Measurements from ENCODE around the gene RNF103. TPM values are rescaled to one million over a fixed set of nuclear protein-coding genes. Genes with fewer than 3 reads are reported as not detected.

Gene RNF103
- total and polyA plus RNA-seq, 2 donors (not counting 3 experiments of a cell fraction or from before 2014, with no cell fraction given): 15.6 to 24.2 TPM

DNA sequence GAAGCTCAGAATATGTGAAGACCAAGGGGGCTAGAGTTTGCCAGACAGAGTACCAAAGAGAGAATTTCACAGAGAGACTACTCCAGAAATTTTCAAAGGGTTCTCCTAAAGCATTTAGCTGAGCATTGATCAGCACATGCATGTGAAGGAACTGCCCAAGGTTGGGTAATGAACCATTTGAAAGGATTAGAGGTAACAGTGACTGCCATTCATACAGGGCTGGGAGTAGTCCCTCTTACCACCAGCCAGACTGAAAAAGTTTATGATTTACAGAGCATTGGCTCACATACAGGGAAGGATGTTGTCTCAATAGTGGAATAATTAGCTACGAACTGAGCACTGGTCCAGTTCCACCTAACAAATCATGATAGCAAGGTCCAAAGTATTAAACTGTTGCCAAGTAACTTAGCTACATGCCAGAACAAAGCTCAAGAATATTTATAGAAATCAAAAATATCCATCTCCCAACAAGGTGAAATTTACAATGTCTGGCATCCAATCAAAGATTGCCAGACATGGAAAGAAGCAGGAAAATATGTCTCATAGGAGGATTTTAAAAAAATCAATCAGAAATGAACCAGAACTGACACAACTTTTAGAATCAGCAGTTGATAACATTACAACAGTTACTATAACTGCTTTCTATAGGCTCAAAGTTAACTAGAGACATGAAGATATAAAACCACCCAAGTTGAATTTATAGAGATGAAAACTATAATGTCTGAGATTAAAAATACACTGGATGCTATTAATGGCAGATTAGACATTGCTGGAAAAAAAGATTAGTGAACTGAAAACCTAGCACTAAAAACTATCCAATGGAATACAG lies 25.7 kb upstream of the RNF103 start:
- Histone ChIP-seq H3K9me1 (replicated peaks; ENCODE audit: control insufficient read depth, extremely low read depth, insufficient read depth, low read length) (no peaks in the 10 kb centered on the region), H3K9ac (replicated peaks; ENCODE audit: extremely low read depth, insufficient read depth, low read length) (no peak overlapping the region), H2AFZ (ENCODE audit: low read depth, low read length) (no peak overlapping the region), H3K36me3 (ENCODE audit: control insufficient read depth in 2 of 2, extremely low read depth in 1 of 2, insufficient read depth in 2 of 2, low read length in 2 of 2) (no peaks in the 10 kb centered on the region), H4K20me1 (replicated peaks; ENCODE audit: control insufficient read depth, extremely low read depth, insufficient read depth, low read length) (no peaks in the 10 kb centered on the region), H3K27ac (ENCODE audit: insufficient read depth, low read depth, low read length) (no peak overlapping the region), H3K27me3 (ENCODE audit: control insufficient read depth in 2 of 2, insufficient read depth in 2 of 2, low read length in 2 of 2) (no peaks in the 10 kb centered on the region), H3K4me3 (replicated peaks in 1 of 3; ENCODE audit: insufficient read depth in 1 of 3, low read depth in 1 of 3, low read length in 3 of 3) (no peak overlapping the region), H3K4me1 (ENCODE audit: control insufficient read depth, extremely low read depth, insufficient read depth, low read length) (no peaks in the 10 kb centered on the region), H3K4me2 (ENCODE audit: insufficient read depth, low read length) (no peak overlapping the region), H3K9me3 (replicated peaks; ENCODE audit: control insufficient read depth, insufficient read depth, low read length) (no peaks in the 10 kb centered on the region), H3K79me2 (ENCODE audit: control insufficient read depth, insufficient read depth, low read length) (no peaks in the 10 kb centered on the region)
- BruUV-seq (replicated peaks): no TSS peak
- no peak for FAIRE-seq
- intact Hi-C loops (cut with micrococcal nuclease) (no loop called here), dilution Hi-C loops (cut with MboI; ENCODE audit: extremely low pct_ligation_motif_present, low sequenced_read_pairs) (no loop called here)
- TF ChIP-seq, protein P1, sequence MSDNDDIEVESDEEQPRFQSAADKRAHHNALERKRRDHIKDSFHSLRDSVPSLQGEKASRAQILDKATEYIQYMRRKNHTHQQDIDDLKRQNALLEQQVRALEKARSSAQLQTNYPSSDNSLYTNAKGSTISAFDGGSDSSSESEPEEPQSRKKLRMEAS (IDR thresholded peaks at IDR 0.05; ENCODE audit: insufficient read depth, insufficient read length): no peak
- TF ChIP-seq FOS (IDR thresholded peaks at IDR 0.05; ENCODE audit: borderline replicate concordance, insufficient read depth, low read length): no peak
- TF ChIP-seq GATA2 (IDR thresholded peaks at IDR 0.05; ENCODE audit: insufficient read depth, insufficient read length, low read depth, low read length): no peak
- no peak for TF ChIP-seq MYC (IDR thresholded peaks at IDR 0.05; ENCODE audit: low read depth, low read length)
- TF ChIP-seq EZH2 (IDR thresholded peaks at IDR 0.05; ENCODE audit: borderline replicate concordance, low read depth, low read length, severe bottlenecking): no peak
- no peak for TF ChIP-seq JUN (IDR thresholded peaks at IDR 0.05; ENCODE audit: borderline replicate concordance, insufficient read depth, insufficient read length, low read depth)
- POLR2A ChIA-PET: no interaction called here
- no peak for DNase-seq (ENCODE audit: low read depth, low spot score)
- CTCF ChIA-PET: interaction anchor here (1.6 kb wide), 1 partner anchor 26 kb away, joined by 3 read pairs; no protein-coding TSS in a partner anchor

DNA sequence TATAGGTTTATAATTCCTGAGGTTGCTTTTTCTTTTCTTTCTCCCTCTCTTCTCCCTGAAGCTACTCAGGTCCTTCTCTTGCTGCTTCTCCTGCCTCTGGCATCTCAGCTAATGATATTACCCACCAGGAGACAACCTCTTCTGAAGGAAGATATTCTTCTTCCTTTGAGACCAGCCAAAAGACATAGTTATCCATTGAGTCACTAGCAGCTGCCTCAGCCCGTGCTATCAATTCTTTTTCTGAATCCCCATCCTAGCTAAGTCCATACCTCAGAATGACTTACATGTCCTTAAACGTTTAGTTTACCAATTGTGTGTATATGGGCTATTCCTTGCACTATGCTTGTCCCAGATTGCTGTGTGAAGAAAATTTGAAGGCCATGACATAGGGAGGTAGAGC lies 25.0 kb upstream of the RNF103 start:
- BruUV-seq (replicated peaks): no TSS peak
- Histone ChIP-seq H2AFZ (ENCODE audit: low read depth, low read length) (no peak overlapping the region), H3K4me2 (ENCODE audit: insufficient read depth, low read length) (no peak overlapping the region), H3K27me3 (ENCODE audit: control insufficient read depth in 2 of 2, insufficient read depth in 2 of 2, low read length in 2 of 2) (no peaks in the 10 kb centered on the region), H3K27ac (ENCODE audit: insufficient read depth, low read depth, low read length) (no peak overlapping the region), H3K9me1 (replicated peaks; ENCODE audit: control insufficient read depth, extremely low read depth, insufficient read depth, low read length) (no peaks in the 10 kb centered on the region), H3K4me1 (ENCODE audit: control insufficient read depth, extremely low read depth, insufficient read depth, low read length) (no peaks in the 10 kb centered on the region), H4K20me1 (replicated peaks; ENCODE audit: control insufficient read depth, extremely low read depth, insufficient read depth, low read length) (no peaks in the 10 kb centered on the region), H3K4me3 (replicated peaks in 1 of 3; ENCODE audit: insufficient read depth in 1 of 3, low read depth in 1 of 3, low read length in 3 of 3) (no peak overlapping the region), H3K79me2 (ENCODE audit: control insufficient read depth, insufficient read depth, low read length) (no peaks in the 10 kb centered on the region), H3K36me3 (ENCODE audit: control insufficient read depth in 2 of 2, extremely low read depth in 1 of 2, insufficient read depth in 2 of 2, low read length in 2 of 2) (no peaks in the 10 kb centered on the region), H3K9ac (replicated peaks; ENCODE audit: extremely low read depth, insufficient read depth, low read length) (no peak overlapping the region), H3K9me3 (replicated peaks; ENCODE audit: control insufficient read depth, insufficient read depth, low read length) (no peaks in the 10 kb centered on the region)
- dilution Hi-C loops (cut with MboI; ENCODE audit: extremely low pct_ligation_motif_present, low sequenced_read_pairs) (no loop called here), intact Hi-C loops (cut with micrococcal nuclease) (no loop called here)
- TF ChIP-seq GATA2 (IDR thresholded peaks at IDR 0.05; ENCODE audit: insufficient read depth, insufficient read length, low read depth, low read length) (no peak), POLR2A (IDR thresholded peaks at IDR 0.05; ENCODE audit: low read depth, low read length) (no peak), EZH2 (IDR thresholded peaks at IDR 0.05; ENCODE audit: borderline replicate concordance, low read depth, low read length, severe bottlenecking) (no peak), FOS (IDR thresholded peaks at IDR 0.05; ENCODE audit: borderline replicate concordance, insufficient read depth, low read length) (no peak), POLR2AphosphoS5 (IDR thresholded peaks at IDR 0.05; ENCODE audit: insufficient read depth, low read depth, low read length) (no peak), MYC (IDR thresholded peaks at IDR 0.05; ENCODE audit: low read depth, low read length) (no peak), JUN (IDR thresholded peaks at IDR 0.05; ENCODE audit: borderline replicate concordance, insufficient read depth, insufficient read length, low read depth) (no peak)
- TF ChIP-seq, protein P2, sequence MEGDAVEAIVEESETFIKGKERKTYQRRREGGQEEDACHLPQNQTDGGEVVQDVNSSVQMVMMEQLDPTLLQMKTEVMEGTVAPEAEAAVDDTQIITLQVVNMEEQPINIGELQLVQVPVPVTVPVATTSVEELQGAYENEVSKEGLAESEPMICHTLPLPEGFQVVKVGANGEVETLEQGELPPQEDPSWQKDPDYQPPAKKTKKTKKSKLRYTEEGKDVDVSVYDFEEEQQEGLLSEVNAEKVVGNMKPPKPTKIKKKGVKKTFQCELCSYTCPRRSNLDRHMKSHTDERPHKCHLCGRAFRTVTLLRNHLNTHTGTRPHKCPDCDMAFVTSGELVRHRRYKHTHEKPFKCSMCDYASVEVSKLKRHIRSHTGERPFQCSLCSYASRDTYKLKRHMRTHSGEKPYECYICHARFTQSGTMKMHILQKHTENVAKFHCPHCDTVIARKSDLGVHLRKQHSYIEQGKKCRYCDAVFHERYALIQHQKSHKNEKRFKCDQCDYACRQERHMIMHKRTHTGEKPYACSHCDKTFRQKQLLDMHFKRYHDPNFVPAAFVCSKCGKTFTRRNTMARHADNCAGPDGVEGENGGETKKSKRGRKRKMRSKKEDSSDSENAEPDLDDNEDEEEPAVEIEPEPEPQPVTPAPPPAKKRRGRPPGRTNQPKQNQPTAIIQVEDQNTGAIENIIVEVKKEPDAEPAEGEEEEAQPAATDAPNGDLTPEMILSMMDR (IDR thresholded peaks at IDR 0.05; ENCODE audit: extremely low read depth in 1 of 2, insufficient read depth in 1 of 2, low read depth in 1 of 2, low read length in 2 of 2): no peak
- TF ChIP-seq, protein P1 (IDR thresholded peaks at IDR 0.05; ENCODE audit: insufficient read depth, insufficient read length): no peak
- ChIA-PET POLR2A (no interaction called here), CTCF (interaction anchor here (1.6 kb wide), 1 partner anchor 27 kb away, joined by 3 read pairs; no protein-coding TSS in a partner anchor)
- DNase-seq (ENCODE audit: low read depth, low spot score): no peak
- FAIRE-seq: no peak

Data from endothelial cell of umbilical vein (primary cell).